ENCODE measurements around the gene PDE4D. TPM values are rescaled to one million over a fixed set of nuclear protein-coding genes. Genes with fewer than 3 reads are reported as not detected.
A peak's percentile ranks its signal among the peaks of the same experiment; 100 is the strongest.

PDE4D gene
- total and polyA plus RNA-seq, 8 donors = 1.5 to 7.1 (median 3.1) TPM

DNA sequence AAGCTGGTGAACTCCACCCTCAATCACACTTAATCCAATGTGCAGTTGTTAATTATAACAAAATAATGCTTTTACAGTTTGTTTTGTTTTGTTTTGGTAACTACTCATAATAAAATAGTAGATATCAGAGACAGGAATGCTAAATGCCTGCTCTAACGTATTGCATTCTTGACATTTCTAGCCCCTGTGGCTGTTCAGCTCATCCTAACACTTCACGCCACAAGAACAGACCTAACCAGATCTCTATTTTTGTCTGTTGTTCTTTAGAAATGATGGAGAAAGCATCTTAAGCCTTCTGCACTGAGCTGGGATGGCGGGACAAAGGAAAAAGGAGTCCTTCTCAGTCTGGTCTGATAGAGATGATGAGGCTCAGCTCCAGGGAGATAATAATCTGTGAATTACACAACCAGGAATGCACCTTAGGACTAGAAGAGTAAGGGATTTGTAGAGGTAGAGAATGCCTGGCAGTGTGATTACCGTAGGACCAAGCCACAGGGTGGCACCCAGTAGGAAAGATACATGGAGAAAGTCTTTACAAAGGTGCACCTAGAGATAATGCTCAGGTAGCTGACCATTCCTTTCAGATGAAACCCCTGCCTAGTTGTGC, 628.8 kb downstream of the PDE4D start:
- H3K4me3 ChIP-seq = no peak overlapping the region
- WGBS, 2 donors = 85% methylated on average over 4 of the region's 4 CpGs
- intact Hi-C loops (cut with DNase I) = no loop called here
- H3K36me3 ChIP-seq = no peaks in the 10 kb centered on the region
- H3K9me3 ChIP-seq = no peaks in the 10 kb centered on the region
- no peak overlapping the region for H3K27ac ChIP-seq
- H3K4me1 ChIP-seq = peaks cover 0 to 18% (median 16%) of the 10 kb centered on the region in 3 donors
- DNase-seq (no peak), FAIRE-seq (no peak), ATAC-seq (peak in 2 of 4 donors; percentile 15 to 19)
- TF ChIP-seq CTCF (IDR thresholded peaks at IDR 0.05) = no peak
- H3K27me3 ChIP-seq = no peaks in the 10 kb centered on the region

- FAIRE-seq (no peak), DNase-seq (no peak), ATAC-seq (no peak)
- Histone ChIP-seq H3K4me1 (peaks cover 0 to 18% (median 16%) of the 10 kb centered on the region in 3 donors), H3K36me3 (no peaks in the 10 kb centered on the region), H3K27ac (no peak overlapping the region), H3K9me3 (no peaks in the 10 kb centered on the region), H3K4me3 (no peak overlapping the region), H3K27me3 (no peaks in the 10 kb centered on the region)
- intact Hi-C loops (cut with DNase I) = no loop called here
- no peak for TF ChIP-seq CTCF (IDR thresholded peaks at IDR 0.05)
- WGBS, 2 donors = 68 to 82% methylated on average over 2 of the region's 2 CpGs
Observed at GRCh38 chr5:59264013-59264412, 629.5 kb downstream of the PDE4D start.

- no peak for FAIRE-seq
- intact Hi-C loops (cut with DNase I) = no loop called here
- 95 to 100% methylated on average over 1 of the region's 1 CpG for WGBS, 2 donors
- no peak for DNase-seq
- TF ChIP-seq CTCF (IDR thresholded peaks at IDR 0.05) = no peak
- Histone ChIP-seq H3K27ac (no peak overlapping the region), H3K9me3 (no peaks in the 10 kb centered on the region), H3K4me1 (peaks cover 0 to 19% (median 18%) of the 10 kb centered on the region in 3 donors), H3K36me3 (no peaks in the 10 kb centered on the region), H3K27me3 (no peaks in the 10 kb centered on the region), H3K4me3 (no peak overlapping the region)
- no peak for ATAC-seq
Observed at GRCh38 chr5:59261969-59262368, 631.6 kb downstream of the PDE4D start.

DNA sequence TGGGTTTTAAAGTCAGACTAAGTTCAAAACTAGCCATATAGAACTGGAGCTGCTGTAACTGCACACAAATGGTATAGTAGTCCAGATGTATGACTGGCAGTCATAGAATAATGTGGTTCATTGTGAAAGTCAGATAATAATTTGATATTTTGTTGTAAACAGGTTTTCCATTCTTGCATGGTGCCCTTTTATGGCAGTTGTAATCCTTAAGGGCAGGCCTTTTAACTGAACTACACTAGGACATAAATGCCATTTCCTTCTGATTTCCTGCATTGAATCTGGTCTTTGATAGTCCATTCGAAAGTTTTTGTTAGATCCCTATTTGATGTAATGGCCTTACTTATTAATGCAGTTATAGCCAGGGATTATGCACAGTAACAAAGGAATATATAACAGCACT, 632.6 kb downstream of the PDE4D start:
- intact Hi-C loops (cut with DNase I) = no loop called here
- 92 to 94% methylated on average over 1 of the region's 1 CpG for WGBS, 2 donors
- ATAC-seq = no peak
- Histone ChIP-seq H3K4me1 (peaks cover 0 to 19% (median 14%) of the 10 kb centered on the region in 3 donors), H3K4me3 (no peak overlapping the region), H3K27ac (no peak overlapping the region), H3K36me3 (no peaks in the 10 kb centered on the region), H3K9me3 (no peaks in the 10 kb centered on the region), H3K27me3 (no peaks in the 10 kb centered on the region)
- peak; percentile 20 for FAIRE-seq
- DNase-seq = no peak
- TF ChIP-seq CTCF (IDR thresholded peaks at IDR 0.05) = no peak

- no peak for ATAC-seq
Observed at GRCh38 chr5:59260200-59260599, 633.3 kb downstream of the PDE4D start.

More at GRCh38 chr5:59260200-59260599, 633.3 kb downstream of the PDE4D start:
- Histone ChIP-seq H3K4me3 (no peak overlapping the region), H3K9me3 (no peaks in the 10 kb centered on the region), H3K27ac (no peak overlapping the region), H3K36me3 (no peaks in the 10 kb centered on the region), H3K4me1 (peaks cover 0 to 19% (median 13%) of the 10 kb centered on the region in 3 donors), H3K27me3 (no peaks in the 10 kb centered on the region)
- no peak for TF ChIP-seq CTCF (IDR thresholded peaks at IDR 0.05)
- 96% methylated on average over 3 of the region's 3 CpGs for WGBS, 2 donors
- FAIRE-seq (no peak), DNase-seq (no peak)
- intact Hi-C loops (cut with DNase I) = no loop called here

Measured in pancreas (tissue), 10 donors.